22Rv1 (cell line): Measurements from ENCODE around the gene DNAH2.

Experiments
- H3K27ac ChIP-seq: fragments of 450-650 bp; 2 replicates; pipeline ENCODE4 v1.5.1; 2017
- ZFX ChIP-seq: fragments of 450-650 bp; IDR thresholded peaks from 2 replicates; pipeline ENCODE4 v1.6.1; 2017; ENCODE audit warnings: antibody characterized with exemption, borderline replicate concordance
- TF ChIP-seq, protein P1 (sequence below): fragments of 450-650 bp; IDR thresholded peaks from 2 replicates; pipeline ENCODE4 v1.5.1; 2017; ENCODE audit warnings: mild to moderate bottlenecking

The DNAH2 gene

DNA sequence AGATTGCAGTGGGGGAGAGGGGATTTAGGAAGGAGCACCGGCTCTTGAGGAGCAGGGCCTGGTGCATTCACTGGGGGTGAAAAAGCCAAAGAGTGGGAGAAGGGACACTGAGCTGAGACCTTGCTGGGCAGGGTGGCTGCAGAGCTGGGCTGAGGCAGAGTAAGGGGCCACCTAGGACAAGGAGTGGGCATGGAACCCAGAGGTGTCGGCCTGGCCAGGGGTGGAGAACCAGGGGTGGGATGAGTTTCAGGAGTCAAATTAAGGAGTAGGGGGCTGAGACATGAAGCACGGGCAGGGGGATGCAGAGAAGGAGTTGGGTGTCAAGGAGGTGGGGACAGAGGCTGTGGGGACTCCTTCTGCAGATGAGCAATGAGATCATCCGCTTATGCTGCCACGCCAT, 20.1 kb downstream of the DNAH2 start:
- H3K27ac ChIP-seq = no peak overlapping the region
- TF ChIP-seq ZFX = no peak
- TF ChIP-seq, protein P1, sequence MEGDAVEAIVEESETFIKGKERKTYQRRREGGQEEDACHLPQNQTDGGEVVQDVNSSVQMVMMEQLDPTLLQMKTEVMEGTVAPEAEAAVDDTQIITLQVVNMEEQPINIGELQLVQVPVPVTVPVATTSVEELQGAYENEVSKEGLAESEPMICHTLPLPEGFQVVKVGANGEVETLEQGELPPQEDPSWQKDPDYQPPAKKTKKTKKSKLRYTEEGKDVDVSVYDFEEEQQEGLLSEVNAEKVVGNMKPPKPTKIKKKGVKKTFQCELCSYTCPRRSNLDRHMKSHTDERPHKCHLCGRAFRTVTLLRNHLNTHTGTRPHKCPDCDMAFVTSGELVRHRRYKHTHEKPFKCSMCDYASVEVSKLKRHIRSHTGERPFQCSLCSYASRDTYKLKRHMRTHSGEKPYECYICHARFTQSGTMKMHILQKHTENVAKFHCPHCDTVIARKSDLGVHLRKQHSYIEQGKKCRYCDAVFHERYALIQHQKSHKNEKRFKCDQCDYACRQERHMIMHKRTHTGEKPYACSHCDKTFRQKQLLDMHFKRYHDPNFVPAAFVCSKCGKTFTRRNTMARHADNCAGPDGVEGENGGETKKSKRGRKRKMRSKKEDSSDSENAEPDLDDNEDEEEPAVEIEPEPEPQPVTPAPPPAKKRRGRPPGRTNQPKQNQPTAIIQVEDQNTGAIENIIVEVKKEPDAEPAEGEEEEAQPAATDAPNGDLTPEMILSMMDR = no peak

DNA sequence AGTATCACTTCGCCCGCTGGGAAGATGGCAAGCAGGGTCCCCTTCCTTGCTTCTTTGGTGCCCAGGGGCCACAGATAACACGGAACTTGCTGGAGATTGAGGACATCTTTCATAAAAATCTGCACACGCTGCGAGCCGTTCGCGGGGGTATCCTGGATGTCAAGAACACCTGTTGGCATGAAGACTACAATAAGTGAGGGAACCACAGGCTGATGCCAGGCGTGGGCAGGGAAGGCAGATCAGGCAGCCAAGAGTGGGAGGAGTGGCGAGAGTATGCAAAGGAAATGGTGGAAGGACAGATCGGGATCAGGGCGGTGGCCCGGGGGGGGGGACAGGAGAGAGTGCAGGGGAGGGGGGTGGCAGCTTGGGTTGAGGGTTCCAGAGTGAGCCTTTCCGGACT, 22.2 kb downstream of the DNAH2 start:
- TF ChIP-seq, protein P1 = no peak
- TF ChIP-seq ZFX = no peak
- H3K27ac ChIP-seq = no peak overlapping the region

DNA sequence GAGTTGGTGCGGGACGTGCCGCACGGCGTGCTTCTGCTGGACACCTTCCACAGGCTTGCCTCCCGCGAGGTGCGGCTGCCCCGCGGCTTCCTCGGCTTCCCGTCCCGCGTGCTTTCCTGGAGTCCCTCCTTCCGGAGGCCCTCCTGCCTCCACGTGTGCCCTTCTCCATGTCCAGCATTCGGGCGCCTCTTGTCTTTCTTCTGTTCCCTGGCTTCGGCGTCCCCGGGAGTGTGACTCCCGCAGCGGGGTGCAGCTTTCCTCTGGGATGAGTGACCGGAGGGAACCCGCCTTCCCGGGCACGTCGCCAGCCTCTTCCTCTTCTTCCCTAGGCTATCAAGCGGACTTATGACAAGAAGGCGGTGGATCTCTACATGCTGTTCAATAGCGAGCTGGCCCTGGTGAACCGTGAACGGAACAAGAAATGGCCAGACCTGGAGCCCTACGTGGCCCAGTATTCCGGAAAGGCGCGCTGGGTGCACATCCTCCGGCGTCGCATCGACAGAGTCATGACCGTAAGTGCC, 23.0 kb downstream of the DNAH2 start:
- peak overlapping the region; percentile 34; the same call in 1 of the 2 replicates for H3K27ac ChIP-seq
- no peak for TF ChIP-seq ZFX
- TF ChIP-seq, protein P1 = no peak

DNA sequence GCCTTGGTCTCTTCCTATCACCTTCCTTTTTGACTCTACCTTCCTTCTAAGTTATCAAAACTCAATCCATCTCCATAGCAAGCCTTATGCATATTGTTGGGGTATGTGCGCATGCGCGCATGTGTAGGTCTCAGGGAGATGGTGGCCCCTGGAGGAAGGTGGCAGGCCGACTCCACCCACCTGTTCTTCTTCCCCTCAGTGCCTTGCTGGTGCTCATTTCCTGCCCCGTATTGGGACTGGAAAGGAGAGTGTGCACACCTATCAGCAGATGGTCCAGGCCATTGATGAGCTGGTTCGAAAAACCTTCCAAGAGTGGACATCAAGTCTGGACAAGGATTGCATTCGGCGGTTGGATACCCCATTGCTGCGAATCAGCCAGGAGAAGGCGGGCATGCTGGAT, 25.2 kb downstream of the DNAH2 start:
- TF ChIP-seq, protein P1 = no peak
- TF ChIP-seq ZFX = no peak
- H3K27ac ChIP-seq = no peak overlapping the region

DNA sequence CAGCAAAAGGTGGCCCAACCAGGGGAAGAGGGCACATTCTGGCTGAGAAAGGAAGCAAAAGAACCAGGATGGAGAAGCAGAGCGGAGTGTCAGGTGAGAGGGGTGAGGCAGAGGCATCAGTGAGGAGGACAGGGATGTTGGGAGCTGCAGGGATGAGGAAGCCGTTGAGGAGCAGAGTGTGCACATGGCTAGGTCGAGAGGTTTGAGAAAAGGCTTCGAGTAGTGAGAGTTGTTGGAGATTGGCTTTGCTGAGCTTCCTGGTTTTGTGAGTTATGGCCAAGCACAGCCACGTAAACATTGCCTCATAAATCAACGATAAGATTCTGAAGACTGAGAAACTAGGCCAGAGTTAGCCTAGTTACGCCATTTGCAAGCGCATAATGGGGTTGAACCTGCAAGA, 26.9 kb downstream of the DNAH2 start:
- H3K27ac ChIP-seq = peak overlapping the region; percentile 46
- no peak for TF ChIP-seq ZFX
- TF ChIP-seq, protein P1 = no peak

DNA sequence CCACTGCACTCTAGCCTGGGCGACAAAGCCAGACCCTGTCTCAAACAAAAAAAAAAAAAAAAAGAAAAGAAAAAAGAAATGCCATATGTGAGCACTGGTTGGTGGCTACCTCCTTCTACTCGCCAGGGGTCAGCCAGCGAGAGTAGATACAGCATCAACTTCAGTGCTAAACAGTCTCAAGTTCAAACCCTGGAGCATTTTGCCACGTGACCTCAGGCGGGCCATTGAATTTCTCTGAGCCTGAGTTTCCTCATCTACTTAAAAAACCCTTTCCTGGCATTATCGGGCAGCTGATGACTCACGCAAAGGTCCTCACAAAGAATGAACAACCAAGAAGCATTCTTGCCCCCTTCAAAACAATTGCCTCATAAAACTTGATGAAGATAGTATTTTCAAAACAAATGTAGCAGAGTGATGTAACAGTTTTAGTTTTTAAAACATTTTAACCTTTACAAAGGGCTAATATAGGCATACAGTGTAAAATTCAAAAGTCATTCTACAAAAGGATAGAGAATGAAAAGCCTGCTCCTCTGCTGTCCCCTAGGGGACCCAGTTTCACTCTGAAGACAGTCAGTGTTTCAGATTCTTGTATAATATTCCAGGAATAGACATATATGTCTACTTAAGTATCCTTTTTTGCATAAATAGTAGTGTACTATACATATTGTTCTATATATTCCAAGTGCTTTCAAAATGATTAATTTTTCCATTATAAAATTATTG, 28.4 kb downstream of the DNAH2 start:
- peak overlapping the region; percentile 46 for H3K27ac ChIP-seq
- no peak for TF ChIP-seq ZFX
- TF ChIP-seq, protein P1 = no peak

DNA sequence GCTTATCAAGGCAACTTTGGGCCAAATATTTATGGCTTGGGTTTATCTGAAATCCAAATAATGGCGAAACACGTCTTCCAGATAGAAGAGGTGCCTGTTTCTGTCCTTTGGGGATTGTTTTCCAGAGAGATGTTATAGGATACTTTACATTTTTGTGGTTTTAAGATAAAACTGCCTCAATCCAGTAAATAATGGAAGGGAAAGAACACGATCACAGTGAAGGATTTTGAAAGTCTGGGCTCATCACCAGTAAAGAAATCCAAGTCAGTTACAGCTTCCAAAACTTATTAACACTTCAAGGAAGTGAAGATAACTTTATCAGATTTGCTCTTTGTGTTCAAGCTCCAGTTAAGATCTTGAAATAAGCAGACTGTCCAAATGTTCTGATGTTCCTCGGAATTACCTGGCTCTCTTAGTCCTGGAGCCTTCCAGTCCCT, 30.1 kb downstream of the DNAH2 start:
- no peak for TF ChIP-seq ZFX
- TF ChIP-seq, protein P1 = no peak
- H3K27ac ChIP-seq = no peak overlapping the region
